ENCODE data around the gene C5. TPM values are rescaled to one million over a fixed set of nuclear protein-coding genes. Genes with fewer than 3 reads are reported as not detected.
A peak's percentile ranks its signal among the peaks of the same experiment; 100 is the strongest.

C5 gene
- polyA plus RNA-seq, 1 of the 3 experiments (the other 2 are of a cell fraction), result 1.8 TPM

DNA sequence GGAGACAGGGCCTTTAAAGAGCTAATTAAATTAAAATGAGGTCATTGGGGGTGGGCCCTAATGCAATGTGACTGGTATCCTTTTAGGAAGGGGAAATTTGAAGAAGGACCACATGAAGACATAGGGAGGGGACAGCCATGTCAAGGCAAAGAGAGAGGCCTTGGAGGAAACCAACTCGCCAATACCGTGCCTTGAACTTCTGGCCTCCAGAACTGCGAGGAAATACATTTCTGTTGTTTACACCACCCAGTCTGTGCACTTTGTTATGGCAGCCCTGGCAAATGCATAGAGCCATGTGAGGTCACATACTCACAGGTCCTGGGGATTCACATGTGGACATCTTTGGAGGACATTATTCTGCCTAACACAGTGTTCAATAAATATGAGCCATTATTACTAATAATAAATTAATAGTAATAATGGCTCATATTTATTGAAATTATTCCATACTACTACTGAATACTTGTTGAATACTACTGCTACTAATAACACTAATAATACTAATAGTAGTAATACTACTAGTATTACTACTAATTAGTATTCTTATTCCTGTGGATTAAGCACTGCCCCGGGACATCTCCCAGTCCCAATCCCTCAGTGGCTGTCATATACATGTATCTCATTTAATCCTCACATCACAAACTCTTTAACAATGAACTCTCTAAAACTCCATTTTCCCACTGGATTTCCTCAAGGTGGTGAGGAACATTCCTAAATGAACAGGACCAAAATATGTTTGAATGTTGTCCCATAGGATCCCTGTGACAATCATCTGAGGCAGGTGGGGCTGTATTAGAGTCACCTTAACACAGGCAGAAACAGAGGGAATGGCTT lies 131.9 kb downstream of the C5 start (continued):
- TF ChIP-seq REST (IDR thresholded peaks at IDR 0.05; ENCODE audit: low read depth, low read length) (no peak), NFIC (IDR thresholded peaks at IDR 0.05; ENCODE audit: borderline replicate concordance) (no peak), NRF1 (IDR thresholded peaks at IDR 0.05; ENCODE audit: low read depth, low read length) (no peak), CHD2 (IDR thresholded peaks at IDR 0.05; ENCODE audit: low read length, partially characterized antibody) (no peak), RFX5 (IDR thresholded peaks at IDR 0.05; ENCODE audit: low read length) (no peak), RCOR1 (IDR thresholded peaks at IDR 0.05; ENCODE audit: low read length) (no peak), YY1 (IDR thresholded peaks at IDR 0.05; ENCODE audit: low read depth) (no peak)
- TF ChIP-seq, protein P1, sequence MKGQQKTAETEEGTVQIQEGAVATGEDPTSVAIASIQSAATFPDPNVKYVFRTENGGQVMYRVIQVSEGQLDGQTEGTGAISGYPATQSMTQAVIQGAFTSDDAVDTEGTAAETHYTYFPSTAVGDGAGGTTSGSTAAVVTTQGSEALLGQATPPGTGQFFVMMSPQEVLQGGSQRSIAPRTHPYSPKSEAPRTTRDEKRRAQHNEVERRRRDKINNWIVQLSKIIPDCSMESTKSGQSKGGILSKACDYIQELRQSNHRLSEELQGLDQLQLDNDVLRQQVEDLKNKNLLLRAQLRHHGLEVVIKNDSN (IDR thresholded peaks at IDR 0.05; ENCODE audit: borderline replicate concordance, low read depth), result no peak

- H3K36me3 ChIP-seq (replicated peaks in 1 of 2; ENCODE audit: control insufficient read depth in 1 of 2, insufficient read depth in 2 of 2, low read length in 1 of 2), result no peaks in the 10 kb centered on the region
- no peak overlapping the region for H3K9ac ChIP-seq
- no peak overlapping the region for H2AFZ ChIP-seq (ENCODE audit: low read depth)
- H3K79me2 ChIP-seq (ENCODE audit: insufficient read depth), result no peaks in the 10 kb centered on the region
- peaks cover 5% of the 10 kb centered on the region for H3F3A ChIP-seq (replicated peaks; ENCODE audit: insufficient read depth)
- peaks cover 30 to 69% of the 10 kb centered on the region in 2 experiments for H3K4me1 ChIP-seq (ENCODE audit: control insufficient read depth in 1 of 2, insufficient read depth in 2 of 2, low read depth in 1 of 2, low read length in 1 of 2)
- no peaks in the 10 kb centered on the region for H4K20me1 ChIP-seq (ENCODE audit: insufficient read depth)
- no peak overlapping the region; the same call in 1 of the 2 replicates for H3K4me2 ChIP-seq
- CTCF ChIA-PET, result interaction anchor here (0.6 to 1.7 kb wide), 9 partner anchors 10 to 331 kb away, joined by 3 to 9 read pairs (median 4); no protein-coding TSS in a partner anchor
- no peaks in the 10 kb centered on the region for H3K27me3 ChIP-seq (ENCODE audit: insufficient read depth)
- H3K9me2 ChIP-seq, result no peaks in the 10 kb centered on the region
- no peaks in the 10 kb centered on the region for H3K9me3 ChIP-seq
- H3K27ac ChIP-seq (ENCODE audit: low read depth in 2 of 2, low read length in 1 of 2), result peak overlapping the region in 1 of 2 experiments; percentile 95; a peak in 2 of 4 replicates
- H3K4me3 ChIP-seq (ENCODE audit: low read depth in 2 of 2, low read length in 1 of 2), result no peak overlapping the region
- 74% methylated on average over 7 of the region's 8 CpGs for WGBS (ENCODE audit: low lambda C conversion rate)
- POLR2A ChIA-PET, result interaction anchor here (0.6 to 2.3 kb wide), 8 partner anchors 15 to 169 kb away, joined by 3 to 10 read pairs (median 4); partner anchors contain the start of genes FBXW2 and PHF19
- TF ChIP-seq FOXM1 (IDR thresholded peaks at IDR 0.05; ENCODE audit: low read depth), result no peak
- TF ChIP-seq, protein P2, sequence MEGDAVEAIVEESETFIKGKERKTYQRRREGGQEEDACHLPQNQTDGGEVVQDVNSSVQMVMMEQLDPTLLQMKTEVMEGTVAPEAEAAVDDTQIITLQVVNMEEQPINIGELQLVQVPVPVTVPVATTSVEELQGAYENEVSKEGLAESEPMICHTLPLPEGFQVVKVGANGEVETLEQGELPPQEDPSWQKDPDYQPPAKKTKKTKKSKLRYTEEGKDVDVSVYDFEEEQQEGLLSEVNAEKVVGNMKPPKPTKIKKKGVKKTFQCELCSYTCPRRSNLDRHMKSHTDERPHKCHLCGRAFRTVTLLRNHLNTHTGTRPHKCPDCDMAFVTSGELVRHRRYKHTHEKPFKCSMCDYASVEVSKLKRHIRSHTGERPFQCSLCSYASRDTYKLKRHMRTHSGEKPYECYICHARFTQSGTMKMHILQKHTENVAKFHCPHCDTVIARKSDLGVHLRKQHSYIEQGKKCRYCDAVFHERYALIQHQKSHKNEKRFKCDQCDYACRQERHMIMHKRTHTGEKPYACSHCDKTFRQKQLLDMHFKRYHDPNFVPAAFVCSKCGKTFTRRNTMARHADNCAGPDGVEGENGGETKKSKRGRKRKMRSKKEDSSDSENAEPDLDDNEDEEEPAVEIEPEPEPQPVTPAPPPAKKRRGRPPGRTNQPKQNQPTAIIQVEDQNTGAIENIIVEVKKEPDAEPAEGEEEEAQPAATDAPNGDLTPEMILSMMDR (IDR thresholded peaks at IDR 0.05), result no peak
- no peak for TF ChIP-seq RAD21 (IDR thresholded peaks at IDR 0.05; ENCODE audit: low read length)
- TF ChIP-seq MXI1 (IDR thresholded peaks at IDR 0.05; ENCODE audit: low read depth, low read length), result no peak
- no peak for TF ChIP-seq IRF3 (IDR thresholded peaks at IDR 0.05; ENCODE audit: low read depth, low read length)
- no peak for TF ChIP-seq TEAD4 (IDR thresholded peaks at IDR 0.05; ENCODE audit: borderline replicate concordance, insufficient read depth)
- no peak for TF ChIP-seq TCF12 (IDR thresholded peaks at IDR 0.05)
- TF ChIP-seq YY1 (IDR thresholded peaks at IDR 0.05; ENCODE audit: low read depth), result no peak
- TF ChIP-seq NFIC (IDR thresholded peaks at IDR 0.05; ENCODE audit: borderline replicate concordance), result no peak
- no peak for TF ChIP-seq MAX (IDR thresholded peaks at IDR 0.05; ENCODE audit: low read depth)
- no peak for DNase-seq
Measured at GRCh38 chr9:120916991-120917880, 132.8 kb downstream of the C5 start.

All from SK-N-SH (cell line).